Pancreas (tissue), 10 donors: ENCODE data around the gene PROCA1. TPM values are rescaled to one million over a fixed set of nuclear protein-coding genes. Genes with fewer than 3 reads are reported as not detected.

ENCODE experiments used
- ATAC-seq, 4 donors: fragments of 200-7000 bp; cut with Tn5 transposase; one replicate each; pipeline versions ENCODE4 v1.8.0 to v1.9.1; 2020; ENCODE audit warnings: mild to moderate bottlenecking in 4 of 4, moderate library complexity in 4 of 4
- DNase-seq, 6 donors: peaks; one replicate each; pipeline ENCODE4 v3.0.0-alpha.2; 2020
- FAIRE-seq: peaks from 2 replicates; lab custom pipeline; 2012; peaks lifted over from hg19 to GRCh38; lab: Jason Lieb, UNC
- H3K27ac ChIP-seq, 4 donors: fragments of 200-600 bp; sonication (generic); 1 replicate in 3 of 4; 2 replicates in 1 of 4; pipeline versions ENCODE4 v1.5.0 to v1.8.0; 2020
- H3K27me3 ChIP-seq, 4 donors: fragments of 200-600 bp; one replicate each; pipeline ENCODE4 v1.8.0; 2021
- H3K36me3 ChIP-seq, 3 donors: fragments of 200-600 bp; sonication (generic) in 1 of 3; one replicate each; pipeline versions ENCODE4 v1.5.0 to v1.8.0; 2020 to 2021
- H3K4me1 ChIP-seq, 3 donors: fragments of 200-600 bp; one replicate each; pipeline ENCODE4 v1.8.0; 2021
- H3K4me3 ChIP-seq, 4 donors: fragments of 200-600 bp; sonication (generic) in 2 of 4; one replicate each; pipeline versions ENCODE4 v1.5.0 to v1.8.0; 2020 to 2021
- H3K9me3 ChIP-seq, 4 donors: fragments of 200-600 bp; one replicate each; pipeline ENCODE4 v1.8.0; 2021
- CTCF ChIP-seq, 4 donors: fragments of 200-600 bp; sonication (generic) in 3 of 4; IDR thresholded peaks; one replicate each; pipeline versions ENCODE4 v1.5.0 to v1.8.0; 2021; ENCODE audit warnings: antibody characterized with exemption in 4 of 4
- WGBS, 2 donors: extraction: QIAGEN DNeasy Blood & Tissue Kit; methylation state at CpG; one replicate each; pipeline ENCODE4 v1.1.7; 2013; 5-methylcytosine and 5-hydroxymethylcytosine counted together
- intact Hi-C, 3 donors: fragments of 100-400 bp; cut with DNase I; formaldehyde crosslinking; loops; one replicate each; pipeline versions ENCODE4 v1.11.1 to v1.14.2; 2022
- polyA plus RNA-seq, 2 donors: library from polyadenylated mRNA; stranded (reverse); fragments of 200-250 nt; gene quantifications; one replicate each; pipeline ENCODE4 v1.2.3, GENCODE V29; 2013
- total RNA-seq, 6 donors: library from RNA; stranded (reverse); fragmentation: NEBNext Ultra II Directional in 4 of 6; extraction: Animal tissue kit (Norgen Biotek cat#: 25700) in 4 of 6; gene quantifications; one replicate each; pipeline versions ENCODE4 v1.2.1 to v1.2.4, GENCODE V29; 2021 to 2023
- donor health status: healthy with polysubstance abuse.
- donor health status: DM: no; HTN: no; CAD: no; lungs with moderate emphysema.
- donor health status: DM: no; HTN: no; CAD: no.
- donor health status: control.
- donor health status: control.
- donor health status: Bipolar disorder and iron deficiency.
- donor health status: DM: yes; HTN: yes; CAD: no.
- donor health status: DM: no; HTN: no; CAD: no.
- donor health status: DM: no; HTN: no; CAD: no.
- donor health status: DM: yes; HTN: yes; CAD: no.

The PROCA1 gene
- total and polyA plus RNA-seq, 8 donors, result 0.19 to 3.1 (median 0.43) TPM

- Histone ChIP-seq H3K27me3 (no peaks in the 10 kb centered on the region), H3K27ac (no peak overlapping the region), H3K4me3 (no peak overlapping the region), H3K4me1 (no peaks in the 10 kb centered on the region), H3K36me3 (peaks cover 0 to 21% (median 6%) of the 10 kb centered on the region in 3 donors), H3K9me3 (no peaks in the 10 kb centered on the region)
- intact Hi-C loops, result loop anchor here in 1 of 3 donors (5.0 kb wide), 1 partner anchor 34 kb away; no protein-coding TSS in a partner anchor
- no peak for ATAC-seq
- FAIRE-seq, result no peak
- DNase-seq, result no peak
- 66 to 70% methylated on average over 5 of the region's 5 CpGs for WGBS, 2 donors
- TF ChIP-seq CTCF (IDR thresholded peaks at IDR 0.05), result no peak
Observed at GRCh38 chr17:28756049-28756804, 44.5 kb upstream of the PROCA1 start.

GRCh38 chr17:28755486-28755885 lies 43.8 kb upstream of the PROCA1 start:
- Histone ChIP-seq H3K4me1 (peaks cover 0 to 4% (median 0%) of the 10 kb centered on the region in 3 donors), H3K4me3 (no peak overlapping the region), H3K36me3 (peaks cover 0 to 21% (median 6%) of the 10 kb centered on the region in 3 donors), H3K27me3 (no peaks in the 10 kb centered on the region), H3K9me3 (no peaks in the 10 kb centered on the region), H3K27ac (no peak overlapping the region)
- DNase-seq (peak in 1 of 6 donors; percentile 22), FAIRE-seq (no peak), ATAC-seq (no peak)
- intact Hi-C loops, result loop anchor here in 1 of 3 donors (5.0 kb wide), 1 partner anchor 33 kb away; no protein-coding TSS in a partner anchor
- TF ChIP-seq CTCF (IDR thresholded peaks at IDR 0.05), result no peak
- WGBS, 2 donors, result 85 to 91% methylated on average over 7 of the region's 7 CpGs

- no peak overlapping the region for H3K4me3 ChIP-seq
- WGBS, 2 donors, result 93 to 94% methylated on average over 10 of the region's 10 CpGs
- peaks cover 30 to 36% (median 33%) of the 10 kb centered on the region in 3 donors for H3K4me1 ChIP-seq
- peaks cover 0 to 23% (median 12%) of the 10 kb centered on the region in 3 donors for H3K36me3 ChIP-seq
- no peaks in the 10 kb centered on the region for H3K27me3 ChIP-seq
- H3K27ac ChIP-seq, result no peak overlapping the region
- TF ChIP-seq CTCF (IDR thresholded peaks at IDR 0.05), result no peak
- no peaks in the 10 kb centered on the region for H3K9me3 ChIP-seq
- ATAC-seq, result no peak
- intact Hi-C loops, result no loop called here
- no peak for FAIRE-seq
- DNase-seq, result peak in 1 of 6 donors; percentile 12
Observed at GRCh38 chr17:28751600-28752366, 40.1 kb upstream of the PROCA1 start.

- H3K4me3 ChIP-seq, result no peak overlapping the region
- intact Hi-C loops, result no loop called here
Observed at GRCh38 chr17:28750178-28751047, 38.7 kb upstream of the PROCA1 start.

More at GRCh38 chr17:28750178-28751047, 38.7 kb upstream of the PROCA1 start:
- Histone ChIP-seq H3K36me3 (peaks cover 0 to 23% (median 12%) of the 10 kb centered on the region in 3 donors), H3K9me3 (no peaks in the 10 kb centered on the region), H3K4me1 (peaks cover 38 to 48% (median 43%) of the 10 kb centered on the region in 3 donors), H3K27me3 (no peaks in the 10 kb centered on the region), H3K27ac (peak overlapping the region in 2 of 4 donors; percentile 52 to 57)
- peak; percentile 87 to 96 (median 94) for DNase-seq
- TF ChIP-seq CTCF (IDR thresholded peaks at IDR 0.05), result peak; percentile 97 to 100 (median 100)
- peak; percentile 49 to 78 (median 66) for ATAC-seq
- no peak for FAIRE-seq
- 19 to 22% methylated on average over 20 of the region's 20 CpGs for WGBS, 2 donors
